Measurements from ENCODE around the gene CELF2.

Gene CELF2

GRCh38 chr10:11177926-11178471 is 160.3 kb downstream of the CELF2 start:
- H3K4me1 ChIP-seq, result no peaks in the 10 kb centered on the region
- no peak overlapping the region for H3K27ac ChIP-seq
- H3K79me2 ChIP-seq, result no peaks in the 10 kb centered on the region
- H3K9me3 ChIP-seq (ENCODE audit: control insufficient read depth, low read length), result no peaks in the 10 kb centered on the region
- H3K4me2 ChIP-seq (ENCODE audit: low read length), result no peak overlapping the region
- no peaks in the 10 kb centered on the region for H3K27me3 ChIP-seq (ENCODE audit: control insufficient read depth, insufficient read depth, low read length)
- no peak overlapping the region for H2AFZ ChIP-seq
- H3K36me3 ChIP-seq (ENCODE audit: control insufficient read depth, insufficient read depth, low read length), result no peaks in the 10 kb centered on the region
- no peak overlapping the region for H3K9ac ChIP-seq
- no peak overlapping the region for H3K4me3 ChIP-seq (ENCODE audit: low read depth, low read length)
- TF ChIP-seq, protein P1, sequence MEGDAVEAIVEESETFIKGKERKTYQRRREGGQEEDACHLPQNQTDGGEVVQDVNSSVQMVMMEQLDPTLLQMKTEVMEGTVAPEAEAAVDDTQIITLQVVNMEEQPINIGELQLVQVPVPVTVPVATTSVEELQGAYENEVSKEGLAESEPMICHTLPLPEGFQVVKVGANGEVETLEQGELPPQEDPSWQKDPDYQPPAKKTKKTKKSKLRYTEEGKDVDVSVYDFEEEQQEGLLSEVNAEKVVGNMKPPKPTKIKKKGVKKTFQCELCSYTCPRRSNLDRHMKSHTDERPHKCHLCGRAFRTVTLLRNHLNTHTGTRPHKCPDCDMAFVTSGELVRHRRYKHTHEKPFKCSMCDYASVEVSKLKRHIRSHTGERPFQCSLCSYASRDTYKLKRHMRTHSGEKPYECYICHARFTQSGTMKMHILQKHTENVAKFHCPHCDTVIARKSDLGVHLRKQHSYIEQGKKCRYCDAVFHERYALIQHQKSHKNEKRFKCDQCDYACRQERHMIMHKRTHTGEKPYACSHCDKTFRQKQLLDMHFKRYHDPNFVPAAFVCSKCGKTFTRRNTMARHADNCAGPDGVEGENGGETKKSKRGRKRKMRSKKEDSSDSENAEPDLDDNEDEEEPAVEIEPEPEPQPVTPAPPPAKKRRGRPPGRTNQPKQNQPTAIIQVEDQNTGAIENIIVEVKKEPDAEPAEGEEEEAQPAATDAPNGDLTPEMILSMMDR (IDR thresholded peaks at IDR 0.05), result no peak

DNA sequence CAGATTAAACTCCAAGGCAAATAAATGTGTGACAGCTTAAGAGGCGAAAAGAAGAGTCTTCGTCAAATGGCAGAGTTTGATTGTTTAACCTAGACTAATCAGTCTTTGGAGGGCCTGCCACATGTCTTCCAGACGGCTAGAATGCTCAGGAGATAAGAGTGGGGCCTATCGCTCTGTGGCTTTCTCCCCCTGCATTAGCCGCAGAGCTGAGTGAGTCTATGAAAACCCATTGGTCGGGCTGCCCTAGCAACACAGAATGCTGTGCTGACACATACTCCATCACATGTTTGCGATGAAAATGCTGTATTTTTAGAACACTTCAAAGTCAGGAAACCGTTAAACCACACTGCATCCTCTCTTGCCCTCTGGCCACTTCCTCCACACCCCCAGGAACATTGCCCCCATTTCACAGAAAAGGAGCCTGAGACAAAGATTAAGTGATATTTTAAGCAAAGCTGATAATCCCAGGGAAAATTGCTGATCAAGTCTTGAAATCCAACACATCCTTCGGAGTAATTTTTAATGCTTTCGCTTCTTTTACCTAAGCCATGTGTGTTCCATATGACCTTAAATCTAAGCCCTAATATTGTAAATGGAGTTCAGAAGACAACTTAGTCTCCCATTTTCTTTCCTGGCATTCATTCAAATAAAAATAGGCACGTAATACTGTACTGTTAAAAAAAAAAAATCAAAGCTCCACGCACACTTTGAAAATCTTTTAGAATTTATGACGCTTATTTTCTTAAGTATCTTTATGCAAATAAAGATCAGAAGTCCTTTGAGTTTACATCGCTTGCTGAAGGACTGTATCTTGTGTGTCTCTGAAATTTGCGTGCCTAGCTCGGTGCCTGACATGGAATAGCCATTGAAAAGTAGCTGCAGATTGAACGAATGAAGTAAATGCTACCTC is 161.2 kb downstream of the CELF2 start:
- Histone ChIP-seq H3K36me3 (ENCODE audit: control insufficient read depth, insufficient read depth, low read length) (no peaks in the 10 kb centered on the region), H3K9ac (no peak overlapping the region), H2AFZ (no peak overlapping the region), H3K4me1 (no peaks in the 10 kb centered on the region), H3K4me2 (ENCODE audit: low read length) (no peak overlapping the region), H3K9me3 (ENCODE audit: control insufficient read depth, low read length) (no peaks in the 10 kb centered on the region), H3K27me3 (ENCODE audit: control insufficient read depth, insufficient read depth, low read length) (no peaks in the 10 kb centered on the region), H3K27ac (no peak overlapping the region), H3K4me3 (ENCODE audit: low read depth, low read length) (no peak overlapping the region), H3K79me2 (no peaks in the 10 kb centered on the region)
- TF ChIP-seq, protein P1 (IDR thresholded peaks at IDR 0.05), result no peak

DNA sequence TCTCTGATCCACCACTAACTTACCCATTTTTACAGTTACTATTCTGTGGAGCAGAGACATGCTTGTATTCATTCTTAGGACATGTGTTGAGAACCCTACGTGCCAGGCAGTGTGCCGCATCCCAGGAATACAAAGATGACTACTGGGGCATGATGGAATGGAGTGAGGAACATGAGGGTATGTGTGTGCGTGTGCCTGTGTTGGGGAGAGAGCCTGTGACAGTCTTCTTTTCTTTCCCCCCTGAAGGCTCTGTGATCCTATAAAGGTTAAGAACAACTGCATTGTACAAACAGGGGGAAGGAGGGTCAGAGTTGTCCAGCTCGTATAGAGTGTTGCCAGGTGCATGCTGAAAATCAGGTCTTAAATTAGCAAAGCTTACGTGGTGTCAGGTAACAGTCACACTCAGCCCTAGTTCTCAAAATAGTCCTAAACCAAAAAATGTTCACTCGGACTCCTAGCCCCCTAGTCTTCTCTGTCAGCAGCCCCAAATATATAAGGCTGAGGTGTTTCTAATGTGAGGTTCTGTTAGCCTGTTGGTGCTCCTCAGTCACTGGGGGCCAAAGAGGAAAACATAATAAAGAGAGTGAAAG is 161.9 kb downstream of the CELF2 start:
- Histone ChIP-seq H3K79me2 (no peaks in the 10 kb centered on the region), H3K36me3 (ENCODE audit: control insufficient read depth, insufficient read depth, low read length) (no peaks in the 10 kb centered on the region), H3K4me2 (ENCODE audit: low read length) (no peak overlapping the region), H3K27me3 (ENCODE audit: control insufficient read depth, insufficient read depth, low read length) (no peaks in the 10 kb centered on the region), H3K9ac (no peak overlapping the region), H3K9me3 (ENCODE audit: control insufficient read depth, low read length) (no peaks in the 10 kb centered on the region), H3K27ac (no peak overlapping the region), H3K4me1 (no peaks in the 10 kb centered on the region), H2AFZ (no peak overlapping the region), H3K4me3 (ENCODE audit: low read depth, low read length) (no peak overlapping the region)
- TF ChIP-seq, protein P1 (IDR thresholded peaks at IDR 0.05), result no peak

DNA sequence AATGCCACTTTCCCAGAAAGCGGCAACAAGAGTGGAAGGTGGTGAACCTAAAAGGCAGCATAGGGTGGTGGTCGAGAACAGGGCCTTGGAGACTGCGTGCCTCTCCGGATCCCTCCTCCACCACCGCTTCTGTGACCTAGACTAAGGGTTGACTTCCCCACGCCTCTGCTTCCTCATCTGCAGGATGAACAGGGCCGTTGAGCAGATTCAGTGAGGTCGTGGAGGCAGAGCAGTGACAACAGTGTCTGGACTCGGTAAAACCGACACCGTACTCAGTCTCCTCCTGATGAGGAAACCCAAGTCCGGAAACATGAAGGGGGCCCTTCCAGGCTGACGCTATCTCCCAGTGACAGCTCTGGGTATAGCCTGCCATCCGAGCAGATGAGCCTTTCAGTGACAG is 162.6 kb downstream of the CELF2 start:
- Histone ChIP-seq H3K27me3 (ENCODE audit: control insufficient read depth, insufficient read depth, low read length) (no peaks in the 10 kb centered on the region), H3K9me3 (ENCODE audit: control insufficient read depth, low read length) (no peaks in the 10 kb centered on the region), H3K27ac (no peak overlapping the region), H3K36me3 (ENCODE audit: control insufficient read depth, insufficient read depth, low read length) (no peaks in the 10 kb centered on the region), H3K4me2 (ENCODE audit: low read length) (no peak overlapping the region), H3K4me3 (ENCODE audit: low read depth, low read length) (no peak overlapping the region), H3K9ac (no peak overlapping the region), H2AFZ (no peak overlapping the region), H3K4me1 (no peaks in the 10 kb centered on the region), H3K79me2 (no peaks in the 10 kb centered on the region)
- TF ChIP-seq, protein P1 (IDR thresholded peaks at IDR 0.05), result no peak

All from parathyroid adenoma (tissue), 2 donors.